ENCODE results near the gene LXN. TPM values are rescaled to one million over a fixed set of nuclear protein-coding genes. Genes with fewer than 3 reads are reported as not detected.

Gene LXN
- total and polyA plus RNA-seq, 2 of the 8 experiments (the other 6 are each of a cell fraction or from before 2014, with no cell fraction given) = 3.2 to 4.7 TPM

GRCh38 chr3:158644345-158644908, 28.0 kb downstream of the LXN start, which contains the start of gene GFM1:
Gene GFM1 (plus strand): TSS chr3:158644527. CDS start chr3:158644635, 108 bp downstream.
- Histone ChIP-seq H2BK120ac (replicated peaks; ENCODE audit: low read depth, low read length) (no peak within 1 kb of the TSS), H4K91ac (replicated peaks; ENCODE audit: insufficient read length, low read length) (no peak within 1 kb of the TSS), H4K8ac (ENCODE audit: extremely low read depth, insufficient read depth, low read length) (peak within 1 kb of the TSS; percentile 97), H3K18ac (ENCODE audit: extremely low read depth, low read length) (no peak within 1 kb of the TSS), H3K23ac (ENCODE audit: insufficient read length) (no peak within 1 kb of the TSS), H3K79me2 (ENCODE audit: control insufficient read depth in 1 of 2, insufficient read depth in 2 of 2, low read length in 2 of 2) (peaks cover 0 to 29% of the 10 kb centered on the region in 2 experiments; a peak in 3 of 4 replicates), H3K4me3 (ENCODE audit: extremely low read depth in 1 of 4, insufficient read depth in 2 of 4, low read depth in 3 of 4, low read length in 4 of 4) (peak within 1 kb of the TSS; percentile 80 to 95 (median 92)), H3K4me1 (replicated peaks in 1 of 4; ENCODE audit: control insufficient read depth in 3 of 4, insufficient read depth in 4 of 4, low read length in 3 of 4) (no peaks in the 10 kb centered on the region), H3K27me3 (replicated peaks in 1 of 4; ENCODE audit: control insufficient read depth in 3 of 4, extremely low read depth in 1 of 4, insufficient read depth in 3 of 4, low read length in 3 of 4) (no peaks in the 10 kb centered on the region), H3K79me1 (ENCODE audit: low read depth, low read length) (no peaks in the 10 kb centered on the region), H4K20me1 (replicated peaks in 1 of 2; ENCODE audit: control insufficient read depth in 1 of 2, insufficient read depth in 2 of 2, low read length in 2 of 2) (no peaks in the 10 kb centered on the region), H2BK5ac (ENCODE audit: low read depth, low read length) (peak within 1 kb of the TSS; percentile 78), H2AK5ac (ENCODE audit: low read depth, low read length) (no peak within 1 kb of the TSS), H3K36me3 (ENCODE audit: control insufficient read depth in 2 of 4, insufficient read depth in 4 of 4, low read length in 3 of 4) (peaks cover 3 to 9% (median 4%) of the 10 kb centered on the region in 4 experiments; a peak in 3 of 8 replicates), H4K5ac (ENCODE audit: insufficient read length, low read depth, low read length) (peak within 1 kb of the TSS; percentile 32), H3K56ac (replicated peaks; ENCODE audit: insufficient read length, low read depth, low read length) (peak within 1 kb of the TSS; percentile 78), H3K4ac (replicated peaks; ENCODE audit: insufficient read length, low read depth, low read length) (peak within 1 kb of the TSS; percentile 25), H3K14ac (ENCODE audit: insufficient read length) (no peak within 1 kb of the TSS), H2BK20ac (ENCODE audit: low read length) (no peak within 1 kb of the TSS), H2BK15ac (ENCODE audit: low read length) (no peak within 1 kb of the TSS), H3K27ac (ENCODE audit: low read depth, low read length) (peak within 1 kb of the TSS; percentile 77; the same call in 1 of the 2 replicates), H3K23me2 (ENCODE audit: low read depth, low read length) (no peaks in the 10 kb centered on the region), H3K9me3 (ENCODE audit: insufficient read depth in 2 of 2, low read depth in 1 of 2, low read length in 1 of 2) (no peaks in the 10 kb centered on the region), H3K9ac (replicated peaks in 1 of 4; ENCODE audit: extremely low read depth in 1 of 4, low read depth in 3 of 4, low read length in 3 of 4) (peak within 1 kb of the TSS in 3 of 4 experiments; percentile 49 to 73 (median 68); a peak in 6 of 7 replicates), H2BK12ac (ENCODE audit: low read depth, low read length) (no peak within 1 kb of the TSS), H2AFZ (ENCODE audit: low read length) (peak within 1 kb of the TSS; percentile 96), H3K4me2 (ENCODE audit: insufficient read depth in 1 of 2, low read depth in 2 of 2, low read length in 2 of 2) (peak within 1 kb of the TSS; percentile 26 to 67)
- ChIA-PET CTCF (ENCODE audit: partially characterized antibody) (interaction anchor here (0.6 to 5.7 kb wide), 35 partner anchors 9 to 1338 kb away, joined by 3 to 45 read pairs (median 4); partner anchors contain the start of gene LXN), POLR2A (ENCODE audit: partially characterized antibody) (interaction anchor here (0.5 to 2.6 kb wide), 9 partner anchors 11 to 1427 kb away, joined by 3 to 15 read pairs (median 3); partner anchors contain the start of genes LXN and MLF1)
- FAIRE-seq (peak; percentile 93), DNase-seq (ENCODE audit: low read depth in 1 of 2, low spot score in 2 of 2) (peak; percentile 80 to 87)
- WGBS, 2 experiments (ENCODE audit: extremely low coverage in 1 of 2, insufficient coverage in 1 of 2, insufficient read length in 1 of 2, insufficient replicate concordance in 2 of 2, low coverage in 1 of 2, low lambda C conversion rate in 2 of 2, missing lambda C conversion rate in 1 of 2) = 2% methylated on average over 42 of the region's 42 CpGs; no CpG with 5 or more reads in 1 of the 2 experiments
- peak; percentile 10 for TF ChIP-seq NANOG (IDR thresholded peaks at IDR 0.05; ENCODE audit: insufficient read depth, low read depth, low read length, poor library complexity, severe bottlenecking)
- TF ChIP-seq TEAD4 (IDR thresholded peaks at IDR 0.05; ENCODE audit: low read depth, low read length) = no peak
- no peak for TF ChIP-seq SP4 (IDR thresholded peaks at IDR 0.05; ENCODE audit: low read length)
- TF ChIP-seq RFX5 (IDR thresholded peaks at IDR 0.05; ENCODE audit: borderline replicate concordance, low read depth, low read length) = no peak
- peak; percentile 70; the same call in 1 of the 2 replicates for TF ChIP-seq CREB1 (IDR thresholded peaks at IDR 0.05)
- TF ChIP-seq TCF12 (IDR thresholded peaks at IDR 0.05; ENCODE audit: low read depth, low read length) = no peak
- no peak for TF ChIP-seq CHD1 (IDR thresholded peaks at IDR 0.05; ENCODE audit: low read depth, low read length)
- peak; percentile 30; the same call in 1 of the 2 replicates for TF ChIP-seq CEBPB (IDR thresholded peaks at IDR 0.05; ENCODE audit: low read depth, low read length)
- TF ChIP-seq CBX8 (IDR thresholded peaks at IDR 0.05; ENCODE audit: borderline replicate concordance, low read depth, low read length) = no peak
- peak; percentile 73 for TF ChIP-seq POLR2AphosphoS5 (IDR thresholded peaks at IDR 0.05; ENCODE audit: low read depth, low read length)
- no peak for TF ChIP-seq EP300 (IDR thresholded peaks at IDR 0.05; ENCODE audit: borderline replicate concordance in 1 of 2, low read depth in 2 of 2, low read length in 2 of 2)
- TF ChIP-seq RAD21 (IDR thresholded peaks at IDR 0.05 in 1 of 2, conservative IDR thresholded peaks at IDR 0.05 in 1 of 2; ENCODE audit: low read depth in 2 of 2, low read length in 2 of 2) = peak; percentile 50 to 56
- no peak for TF ChIP-seq HDAC6 (IDR thresholded peaks at IDR 0.05; ENCODE audit: low read depth, low read length)

Data from H1 (cell line).